HCT116 (cell line): ENCODE measurements around the gene SEMA3E. TPM values are rescaled to one million over a fixed set of nuclear protein-coding genes. Genes with fewer than 3 reads are reported as not detected.
"Not testable (repeated sequence)": the region's sequence is repeated elsewhere in the genome, so short reads cannot be mapped to it uniquely, and the experiment has no call there.

Source experiments
- ATAC-seq: fragments of 200-7000 bp; cut with Tn5 transposase; 2 replicates; pipeline ENCODE4 v1.9.1; 2020; ENCODE audit warnings: mild to moderate bottlenecking, moderate library complexity
- BruUV-seq: library from RNA; stranded (reverse); fragments of 400-500 nt; replicated peaks from 2 replicates; lab custom pipeline; 2021; lab: Mats Ljungman, UMichigan
- CTCF ChIA-PET: fragments of 300-600 bp; sonication (Branson Sonifier 250); formaldehyde crosslinking; loops from one replicate; lab custom pipeline; 2021; ENCODE audit warnings: antibody characterized with exemption; lab: Charles Lee
- POLR2A ChIA-PET: fragments of 300-600, 350-600 bp; sonication (Branson Sonifier 250); formaldehyde crosslinking; loops from one replicate; lab custom pipeline; 2021; ENCODE audit warnings: antibody characterized with exemption; lab: Charles Lee
- RAD21 ChIA-PET, 2 experiments: fragments of 300-600 bp; sonication (Branson Sonifier 250); formaldehyde crosslinking; loops; one replicate each; lab custom pipeline; 2023; ENCODE audit warnings: low total read pairs in 2 of 2; ENCODE audit not compliant: uncharacterized antibody in 2 of 2, unreplicated experiment in 2 of 2, low non-redundant PET in 1 of 2; lab: Charles Lee
- DNase-seq: peaks from one replicate; pipeline ENCODE4 v3.0.0-alpha.2; 2010; ENCODE audit warnings: low read depth, low spot score
- H2AFZ ChIP-seq: fragments of 200-600 bp; shearing (Covaris generic), sonication (generic); 2 replicates; pipeline ENCODE4 v1.6.1; 2017; ENCODE audit warnings: low read depth, mixed run types, mixed read lengths, antibody characterized with exemption, low read length; ENCODE audit not compliant: poor library complexity, severe bottlenecking
- H3K27ac ChIP-seq: 2 replicates; pipeline ENCODE4 v1.5.1; 2012; ENCODE audit warnings: low read depth, low read length
- H3K27me3 ChIP-seq: fragments of 200-600 bp; sonication (generic); 2 replicates; pipeline ENCODE4 v1.6.1; 2016; ENCODE audit warnings: mixed run types, low read length, mixed read lengths; ENCODE audit not compliant: insufficient read depth
- H3K36me3 ChIP-seq, 2 experiments: fragments of 200-500 bp in 1 of 2; fragments of 200-600 bp in 1 of 2; sonication (Bioruptor generic) in 1 of 2; sonication (generic) in 1 of 2; 2 replicates each; pipeline versions ENCODE4 v1.5.1 to v1.6.1; 2014 to 2016; ENCODE audit warnings: low read length in 2 of 2, inconsistent platforms in 1 of 2, mixed read lengths in 1 of 2, mixed run types in 1 of 2; ENCODE audit not compliant: insufficient read depth in 2 of 2, control insufficient read depth in 1 of 2
- H3K4me1 ChIP-seq, 2 experiments: fragments of 200-600 bp in 1 of 2; sonication (generic) in 1 of 2; 2 replicates each; pipeline versions ENCODE4 v1.5.1 to v1.6.1; 2012 to 2017; ENCODE audit warnings: low read length in 2 of 2, inconsistent platforms in 1 of 2, mild to moderate bottlenecking in 1 of 2, mixed read lengths in 1 of 2, mixed run types in 1 of 2, moderate library complexity in 1 of 2; ENCODE audit not compliant: insufficient read depth in 2 of 2, control insufficient read depth in 1 of 2
- H3K4me2 ChIP-seq: fragments of 200-600 bp; sonication (generic); 2 replicates; pipeline ENCODE4 v1.6.1; 2017; ENCODE audit warnings: mixed run types, low read length, mixed read lengths
- H3K4me3 ChIP-seq, 2 experiments: fragments of 200-600 bp in 1 of 2; sonication (generic) in 1 of 2; replicated peaks in 1 of 2; 2 replicates each; pipeline ENCODE4 v1.5.1; 2011 to 2016; ENCODE audit warnings: low read length in 2 of 2, control low read depth in 1 of 2, low read depth in 1 of 2, mild to moderate bottlenecking in 1 of 2, mixed read lengths in 1 of 2, mixed run types in 1 of 2
- H3K79me2 ChIP-seq: fragments of 200-600 bp; sonication (generic); 2 replicates; pipeline ENCODE4 v1.6.1; 2017; ENCODE audit warnings: mild to moderate bottlenecking, mixed run types, low read length, moderate library complexity, mixed read lengths; ENCODE audit not compliant: insufficient read depth
- H3K9ac ChIP-seq: fragments of 200-600 bp; sonication (generic); 2 replicates; pipeline ENCODE4 v1.6.1; 2016; ENCODE audit warnings: low read length, mixed read lengths
- H3K9me2 ChIP-seq: fragments of 200-600 bp; sonication (generic), shearing (Covaris generic); 2 replicates; pipeline ENCODE4 v1.6.1; 2017; ENCODE audit warnings: mixed run types, mild to moderate bottlenecking, moderate library complexity; ENCODE audit not compliant: insufficient read depth
- H3K9me3 ChIP-seq, 2 experiments: fragments of 200-500 bp in 1 of 2; fragments of 200-600 bp in 1 of 2; sonication (Bioruptor generic) in 1 of 2; sonication (generic) in 1 of 2; 2 replicates each; pipeline ENCODE4 v1.6.1; 2014 to 2017; ENCODE audit warnings: low read length in 2 of 2, mixed read lengths in 2 of 2, inconsistent platforms in 1 of 2, low read depth in 1 of 2, mild to moderate bottlenecking in 1 of 2, mixed run types in 1 of 2, moderate library complexity in 1 of 2; ENCODE audit not compliant: control insufficient read depth in 1 of 2, insufficient read depth in 1 of 2
- H4K20me1 ChIP-seq: fragments of 200-600 bp; sonication (generic), shearing (Covaris generic); 2 replicates; pipeline ENCODE4 v1.6.1; 2017; ENCODE audit warnings: mixed run types, mild to moderate bottlenecking, moderate library complexity; ENCODE audit not compliant: insufficient read depth
- CBX3 ChIP-seq: IDR thresholded peaks from 2 replicates; pipeline ENCODE4 v1.6.1; 2012; ENCODE audit warnings: low read depth
- CEBPB ChIP-seq: IDR thresholded peaks from 2 replicates; pipeline ENCODE4 v1.6.1; 2012; ENCODE audit warnings: low read depth
- EGR1 ChIP-seq: IDR thresholded peaks from 2 replicates; pipeline ENCODE4 v1.6.1; 2012; ENCODE audit warnings: low read depth
- ELF1 ChIP-seq: IDR thresholded peaks from 2 replicates; pipeline ENCODE4 v1.6.1; 2012; ENCODE audit warnings: low read depth, borderline replicate concordance
- EZH2phosphoT487 ChIP-seq: fragments of 200-600 bp; IDR thresholded peaks from 2 replicates; pipeline ENCODE4 v1.6.1; 2018; ENCODE audit warnings: antibody characterized with exemption, borderline replicate concordance
- FOSL1 ChIP-seq: IDR thresholded peaks from 2 replicates; pipeline ENCODE4 v1.6.1; 2012; ENCODE audit warnings: low read depth
- JUND ChIP-seq: IDR thresholded peaks from 2 replicates; pipeline ENCODE4 v1.6.1; 2012
- POLR2A ChIP-seq: IDR thresholded peaks from 2 replicates; pipeline ENCODE4 v1.7.0; 2011; ENCODE audit warnings: borderline replicate concordance; ENCODE audit not compliant: insufficient read depth, insufficient read length; ENCODE audit errors: extremely low read depth
- POLR2AphosphoS5 ChIP-seq: IDR thresholded peaks from 2 replicates; pipeline ENCODE4 v1.6.1; 2011; ENCODE audit warnings: mild to moderate bottlenecking, low read depth, low read length, moderate library complexity
- RAD21 ChIP-seq: IDR thresholded peaks from 2 replicates; pipeline ENCODE4 v1.6.1; 2012; ENCODE audit warnings: low read depth, mild to moderate bottlenecking
- SIN3A ChIP-seq: IDR thresholded peaks from 2 replicates; pipeline ENCODE4 v1.6.1; 2012; ENCODE audit warnings: low read depth
- SP1 ChIP-seq: IDR thresholded peaks from 2 replicates; pipeline ENCODE4 v1.6.1; 2012; ENCODE audit warnings: low read depth
- SRF ChIP-seq: IDR thresholded peaks from 2 replicates; pipeline ENCODE4 v1.6.1; 2012; ENCODE audit warnings: low read depth
- TCF7L2 ChIP-seq: IDR thresholded peaks from 2 replicates; pipeline ENCODE4 v1.7.0; 2011; ENCODE audit warnings: borderline replicate concordance, inconsistent platforms; ENCODE audit not compliant: insufficient read depth, insufficient read length; ENCODE audit errors: extremely low read depth
- YY1 ChIP-seq: IDR thresholded peaks from 2 replicates; pipeline ENCODE4 v1.6.1; 2011; ENCODE audit warnings: low read length, low read depth, moderate library complexity, mild to moderate bottlenecking; ENCODE audit not compliant: insufficient replicate concordance; ENCODE audit errors: extremely low read depth
- ZNF274 ChIP-seq: fragments of 200-500 bp; sonication (Bioruptor generic); IDR thresholded peaks from 2 replicates; pipeline ENCODE4 v1.6.1; 2014; ENCODE audit warnings: mild to moderate bottlenecking, low read depth, low read length, inconsistent platforms
- intact Hi-C: fragments of 100-400 bp; cut with micrococcal nuclease; formaldehyde crosslinking; loops from 2 replicates; pipeline ENCODE4 v1.10.0; 2022
- total RNA-seq: library from RNA; stranded (reverse); gene quantifications from one replicate; pipeline ENCODE4 v1.2.1, GENCODE V29; 2021; ENCODE audit not compliant: unreplicated experiment
- TF ChIP-seq, protein P1 (sequence below): IDR thresholded peaks from 2 replicates; pipeline ENCODE4 v1.6.1; 2012
- TF ChIP-seq, protein P2 (sequence below): IDR thresholded peaks from 2 replicates; pipeline ENCODE4 v1.6.1; 2012
- TF ChIP-seq, protein P3 (sequence below), 3 experiments: fragments of 200-600 bp in 1 of 3; sonication (generic) in 1 of 3; IDR thresholded peaks in 2 of 3; conservative IDR thresholded peaks in 1 of 3; 2 replicates each; pipeline ENCODE4 v1.5.1; 2012 to 2017; ENCODE audit warnings: low read depth in 2 of 3, low read length in 2 of 3, antibody characterized with exemption in 1 of 3, borderline replicate concordance in 1 of 3, control low read depth in 1 of 3, mild to moderate bottlenecking in 1 of 3, mixed read lengths in 1 of 3, mixed run types in 1 of 3, moderate library complexity in 1 of 3; ENCODE audit not compliant: insufficient read depth in 1 of 3

Gene SEMA3E
- total RNA-seq, 1 experiment from 2014 or later, result 1.6 TPM

DNA sequence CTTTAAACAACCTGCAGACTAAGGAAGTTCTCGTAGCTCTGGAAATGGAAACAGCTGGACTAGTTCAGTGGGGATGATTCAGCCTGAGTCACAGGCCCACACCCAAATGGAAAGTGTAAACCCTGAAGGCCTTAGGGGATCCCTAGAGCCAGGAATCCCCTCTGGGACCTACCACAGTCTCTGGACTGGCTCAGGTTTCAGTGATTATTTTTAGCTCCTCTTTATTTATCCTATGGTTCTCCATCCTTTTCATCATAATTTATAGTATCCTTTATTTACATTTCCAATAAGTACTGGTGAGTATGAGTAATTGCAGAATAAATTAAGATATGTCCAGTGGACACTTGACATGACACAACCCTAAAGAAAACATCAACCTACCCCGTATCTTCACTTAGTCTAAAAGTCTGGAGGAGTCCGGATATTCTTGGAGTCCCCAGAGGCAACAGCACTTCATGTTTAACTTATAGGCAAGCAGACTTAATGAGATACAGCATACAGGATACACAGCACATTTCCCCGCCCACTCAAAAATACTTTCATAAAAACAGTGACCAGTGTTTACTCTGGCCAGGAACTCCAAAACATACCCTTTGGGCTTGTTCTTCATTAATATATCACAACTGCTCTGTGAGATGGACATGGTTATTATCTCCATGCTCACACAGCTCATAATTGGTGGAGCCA is 28.4 kb upstream of the SEMA3E start (continued):
- TF ChIP-seq, protein P1, sequence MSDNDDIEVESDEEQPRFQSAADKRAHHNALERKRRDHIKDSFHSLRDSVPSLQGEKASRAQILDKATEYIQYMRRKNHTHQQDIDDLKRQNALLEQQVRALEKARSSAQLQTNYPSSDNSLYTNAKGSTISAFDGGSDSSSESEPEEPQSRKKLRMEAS, result no peak
- TF ChIP-seq TCF7L2 (peak; percentile 52), EGR1 (no peak)

DNA sequence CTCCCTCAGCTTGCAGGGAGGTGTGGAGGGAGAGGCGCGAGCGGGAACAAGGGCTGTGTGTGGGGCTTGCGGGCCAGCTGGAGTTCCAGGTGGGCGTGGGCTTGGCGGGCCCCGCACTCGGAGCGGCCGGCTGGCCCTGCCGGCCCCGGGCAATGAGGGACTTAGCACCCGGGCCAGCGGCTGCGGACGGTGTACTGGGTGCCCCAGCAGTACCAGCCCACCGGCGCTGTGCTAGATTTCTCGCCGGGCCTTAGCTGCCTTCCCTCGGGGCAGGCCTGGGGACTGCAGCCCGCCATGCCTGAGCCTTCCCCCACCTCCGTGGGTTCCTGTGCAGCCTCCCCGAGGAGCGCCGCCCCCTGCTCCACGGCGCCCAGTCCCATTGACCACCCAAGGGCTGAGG is 24.4 kb upstream of the SEMA3E start:
- RAD21 ChIA-PET, intact Hi-C loops, H3K4me3 ChIP-seq, H3K36me3 ChIP-seq, H3K27ac ChIP-seq, H3K9me2 ChIP-seq, DNase-seq, H2AFZ ChIP-seq, POLR2A ChIA-PET, ATAC-seq, BruUV-seq, H3K9me3 ChIP-seq, H3K79me2 ChIP-seq, H4K20me1 ChIP-seq, H3K4me2 ChIP-seq, H3K27me3 ChIP-seq, CTCF ChIA-PET, H3K9ac ChIP-seq: not testable (repeated sequence)
- H3K4me1 ChIP-seq, result peaks cover 15 to 20% of the 10 kb centered on the region in 2 experiments

DNA sequence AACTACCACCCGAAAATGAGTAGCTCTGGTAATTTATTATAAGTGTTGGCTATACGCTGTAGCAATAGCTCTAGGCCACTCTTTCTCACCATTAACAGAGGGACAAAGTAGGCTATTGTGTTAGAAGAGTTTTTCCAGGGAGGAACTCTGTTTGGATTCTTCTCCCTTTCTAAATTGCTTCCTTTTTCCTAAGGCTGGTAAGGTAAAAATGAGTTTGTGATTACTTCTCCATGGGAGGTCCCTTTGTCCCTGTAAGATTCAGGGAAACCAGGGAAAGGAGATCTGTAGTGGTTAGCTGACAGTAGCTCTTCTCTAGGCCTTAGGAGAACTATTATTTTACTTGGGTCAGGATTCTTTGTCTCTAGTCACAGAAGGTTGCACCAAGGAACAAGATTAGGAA is 23.2 kb upstream of the SEMA3E start:
- no peak overlapping the region for H3K27ac ChIP-seq
- BruUV-seq, result no TSS peak
- intact Hi-C loops, result no loop called here
- no peak for TF ChIP-seq POLR2A
- TF ChIP-seq, protein P2, sequence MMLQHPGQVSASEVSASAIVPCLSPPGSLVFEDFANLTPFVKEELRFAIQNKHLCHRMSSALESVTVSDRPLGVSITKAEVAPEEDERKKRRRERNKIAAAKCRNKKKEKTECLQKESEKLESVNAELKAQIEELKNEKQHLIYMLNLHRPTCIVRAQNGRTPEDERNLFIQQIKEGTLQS, result no peak
- TF ChIP-seq EZH2phosphoT487, result no peak
- no peak for TF ChIP-seq ELF1
- TF ChIP-seq, protein P3, sequence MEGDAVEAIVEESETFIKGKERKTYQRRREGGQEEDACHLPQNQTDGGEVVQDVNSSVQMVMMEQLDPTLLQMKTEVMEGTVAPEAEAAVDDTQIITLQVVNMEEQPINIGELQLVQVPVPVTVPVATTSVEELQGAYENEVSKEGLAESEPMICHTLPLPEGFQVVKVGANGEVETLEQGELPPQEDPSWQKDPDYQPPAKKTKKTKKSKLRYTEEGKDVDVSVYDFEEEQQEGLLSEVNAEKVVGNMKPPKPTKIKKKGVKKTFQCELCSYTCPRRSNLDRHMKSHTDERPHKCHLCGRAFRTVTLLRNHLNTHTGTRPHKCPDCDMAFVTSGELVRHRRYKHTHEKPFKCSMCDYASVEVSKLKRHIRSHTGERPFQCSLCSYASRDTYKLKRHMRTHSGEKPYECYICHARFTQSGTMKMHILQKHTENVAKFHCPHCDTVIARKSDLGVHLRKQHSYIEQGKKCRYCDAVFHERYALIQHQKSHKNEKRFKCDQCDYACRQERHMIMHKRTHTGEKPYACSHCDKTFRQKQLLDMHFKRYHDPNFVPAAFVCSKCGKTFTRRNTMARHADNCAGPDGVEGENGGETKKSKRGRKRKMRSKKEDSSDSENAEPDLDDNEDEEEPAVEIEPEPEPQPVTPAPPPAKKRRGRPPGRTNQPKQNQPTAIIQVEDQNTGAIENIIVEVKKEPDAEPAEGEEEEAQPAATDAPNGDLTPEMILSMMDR (IDR thresholded peaks at IDR 0.05 in 2 of 3, conservative IDR thresholded peaks at IDR 0.05 in 1 of 3; ENCODE audit: borderline replicate concordance in 1 of 3, insufficient read depth in 1 of 3, low read depth in 2 of 3, low read length in 2 of 3), result no peak
- no peak for TF ChIP-seq EGR1
- TF ChIP-seq POLR2AphosphoS5, result no peak
- TF ChIP-seq SRF, result no peak
- TF ChIP-seq RAD21, result no peak
- no peak for TF ChIP-seq TCF7L2
- no peak for TF ChIP-seq FOSL1
- TF ChIP-seq CEBPB, result no peak
- no peak for TF ChIP-seq JUND
- TF ChIP-seq SP1, result no peak
- TF ChIP-seq CBX3, result no peak
- TF ChIP-seq ZNF274, result no peak
- TF ChIP-seq SIN3A, result no peak
- TF ChIP-seq YY1, result no peak

More for the DNA sequence above, 23.2 kb upstream of the SEMA3E start:
- Histone ChIP-seq H3K27me3 (no peaks in the 10 kb centered on the region), H3K4me3 (no peak overlapping the region), H3K9me2 (no peaks in the 10 kb centered on the region), H3K4me1 (peaks cover 9 to 10% of the 10 kb centered on the region in 2 experiments), H3K4me2 (no peak overlapping the region), H2AFZ (peak overlapping the region; percentile 71), H4K20me1 (no peaks in the 10 kb centered on the region), H3K79me2 (no peaks in the 10 kb centered on the region), H3K36me3 (no peaks in the 10 kb centered on the region), H3K9me3 (no peaks in the 10 kb centered on the region), H3K9ac (no peak overlapping the region)
- ATAC-seq, result no peak
- CTCF ChIA-PET, result no interaction called here
- DNase-seq, result no peak
- RAD21 ChIA-PET, result no interaction called here
- POLR2A ChIA-PET, result no interaction called here
